K562 (cell line): ENCODE data around the gene NAXE. TPM values are rescaled to one million over a fixed set of nuclear protein-coding genes. Genes with fewer than 3 reads are reported as not detected.

Experiments
- ATAC-seq: fragments of 200-7000 bp; cut with Tn5 transposase; 3 replicates; pipeline ENCODE4 v1.9.1; 2020; ENCODE audit warnings: moderate library complexity
- BruUV-seq: library from RNA; stranded (reverse); fragments of 400-500 nt; replicated peaks from 2 replicates; lab custom pipeline; 2021; lab: Mats Ljungman, UMichigan
- CTCF ChIA-PET: fragments of 300-600 bp; formaldehyde crosslinking; extraction: SDS; loops from one replicate; lab custom pipeline; 2021; ENCODE audit warnings: low intra/inter-chr PET ratio; lab: Yijun Ruan, JAX
- POLR2A ChIA-PET: fragments of 300-600, 350-650 bp; sonication (Branson Sonifier 250); formaldehyde crosslinking; extraction: SDS; loops from one replicate; lab custom pipeline; 2021; ENCODE audit warnings: antibody characterized with exemption, inconsistent platforms; lab: Yijun Ruan, JAX
- DNase-seq, 4 experiments: peaks; one replicate each; pipeline versions ENCODE4 v3.0.0 to v3.0.0-alpha.2; 2011 to 2018; ENCODE audit warnings: low spot score in 3 of 4, mixed read lengths in 3 of 4; ENCODE audit errors: extremely low read depth in 1 of 4
- FAIRE-seq: peaks from 2 replicates; lab custom pipeline; 2011; peaks lifted over from hg19 to GRCh38; lab: Jason Lieb, UNC
- H2AFZ ChIP-seq: 2 replicates; pipeline ENCODE4 v1.6.0; 2011; ENCODE audit warnings: low read depth, low read length, control low read depth, inconsistent platforms
- H3K27ac ChIP-seq: fragments of 200-600 bp; 3 replicates; pipeline ENCODE4 v1.8.0; 2011; ENCODE audit warnings: low read depth, mild to moderate bottlenecking, control low read depth, inconsistent platforms, low read length, moderate library complexity, mixed read lengths; ENCODE audit errors: extremely low read depth
- H3K27me3 ChIP-seq, 2 experiments: fragments of 300-600 bp in 1 of 2; 2 replicates in 1 of 2; 3 replicates in 1 of 2; pipeline versions ENCODE4 v1.6.0 to v1.8.0; 2011; ENCODE audit warnings: inconsistent platforms in 2 of 2, low read length in 2 of 2, mild to moderate bottlenecking in 1 of 2, mixed read lengths in 1 of 2, moderate library complexity in 1 of 2; ENCODE audit not compliant: control insufficient read depth in 2 of 2, insufficient read depth in 2 of 2
- H3K36me3 ChIP-seq: fragments of 300-600 bp; 3 replicates; pipeline ENCODE4 v1.8.0; 2011; ENCODE audit warnings: mild to moderate bottlenecking, low read length, inconsistent platforms; ENCODE audit not compliant: control insufficient read depth, insufficient read depth
- H3K4me1 ChIP-seq, 2 experiments: fragments of 200-600 bp in 1 of 2; replicated peaks in 1 of 2; 2 replicates in 1 of 2; 3 replicates in 1 of 2; pipeline versions ENCODE4 v1.5.1 to v1.8.0; 2011; ENCODE audit warnings: inconsistent platforms in 2 of 2, low read length in 2 of 2, mild to moderate bottlenecking in 1 of 2, mixed read lengths in 1 of 2, moderate library complexity in 1 of 2; ENCODE audit not compliant: control insufficient read depth in 2 of 2, insufficient read depth in 2 of 2
- H3K4me2 ChIP-seq: 2 replicates; pipeline ENCODE4 v1.6.1; 2011; ENCODE audit warnings: low read length, control low read depth, inconsistent platforms, mixed read lengths; ENCODE audit not compliant: insufficient read depth
- H3K4me3 ChIP-seq: fragments of 200-600 bp; sonication (generic), shearing (Covaris generic); 2 replicates; pipeline ENCODE4 v1.5.1; 2016; ENCODE audit warnings: control low read depth, inconsistent platforms
- H3K79me2 ChIP-seq: fragments of 200-600 bp; 3 replicates; pipeline ENCODE4 v1.8.0; 2011; ENCODE audit warnings: low read length, inconsistent platforms; ENCODE audit not compliant: control insufficient read depth, insufficient read depth
- H3K9ac ChIP-seq, 2 experiments: 2 replicates each; pipeline versions ENCODE4 v1.6.0 to v1.6.1; 2011; ENCODE audit warnings: low read depth in 2 of 2, low read length in 2 of 2, control low read depth in 1 of 2, inconsistent platforms in 1 of 2, mild to moderate bottlenecking in 1 of 2, mixed read lengths in 1 of 2; ENCODE audit not compliant: insufficient read depth in 1 of 2
- H3K9me1 ChIP-seq: one replicate; pipeline ENCODE4 v1.6.0; 2011; ENCODE audit warnings: inconsistent platforms, mild to moderate bottlenecking, low read length, moderate library complexity; ENCODE audit not compliant: control insufficient read depth, insufficient read depth
- H3K9me3 ChIP-seq: replicated peaks from 2 replicates; pipeline ENCODE4 v1.5.1; 2011; ENCODE audit warnings: low read depth, low read length, inconsistent platforms; ENCODE audit not compliant: control insufficient read depth, insufficient read depth
- H4K20me1 ChIP-seq: replicated peaks from 2 replicates; pipeline ENCODE4 v1.6.1; 2011; ENCODE audit warnings: low read length, inconsistent platforms, mixed read lengths; ENCODE audit not compliant: control insufficient read depth, insufficient read depth
- C11orf30 ChIP-seq: fragments of 450-650 bp; IDR thresholded peaks from 2 replicates; pipeline ENCODE4 v1.6.1; 2016; ENCODE audit warnings: low read depth, mild to moderate bottlenecking
- KAT7 ChIP-seq: sonication (generic); formaldehyde crosslinking; IDR thresholded peaks from 2 replicates; pipeline ENCODE4 v1.8.0; 2022; ENCODE audit warnings: missing genetic modification reagents, mild to moderate bottlenecking, borderline replicate concordance
- MAFG ChIP-seq: fragments of 450-650 bp; conservative IDR thresholded peaks from 2 replicates; pipeline ENCODE4 v1.6.1; 2016; ENCODE audit warnings: missing genetic modification characterization, missing compliant biosample characterization
- MECOM ChIP-seq: fragments of 250-450 bp; sonication (Bioruptor Pico); IDR thresholded peaks from 2 replicates; pipeline ENCODE4 v1.8.0; 2022; ENCODE audit warnings: inconsistent platforms
- NCOA6 ChIP-seq: fragments of 450-650 bp; IDR thresholded peaks from 2 replicates; pipeline ENCODE4 v1.6.1; 2017; ENCODE audit warnings: mild to moderate bottlenecking
- PCBP1 ChIP-seq: fragments of 200-400 bp; formaldehyde crosslinking; IDR thresholded peaks from 2 replicates; pipeline ENCODE4 v1.6.1; 2018; ENCODE audit warnings: mild to moderate bottlenecking, low read depth, low read length; ENCODE audit not compliant: poor library complexity, severe bottlenecking
- POLR2AphosphoS5 ChIP-seq: IDR thresholded peaks from 2 replicates; pipeline ENCODE4 v1.6.1; 2011; ENCODE audit warnings: mild to moderate bottlenecking, low read depth, low read length, moderate library complexity; ENCODE audit not compliant: control insufficient read depth, insufficient read depth
- SMARCA4 ChIP-seq: fragments of 450-650 bp; IDR thresholded peaks from 2 replicates; pipeline ENCODE4 v1.6.1; 2016
- TSC22D4 ChIP-seq: fragments of 450-650 bp; IDR thresholded peaks from 2 replicates; pipeline ENCODE4 v1.6.1; 2016; ENCODE audit warnings: missing genetic modification characterization, missing biosample characterization, control low read depth
- U2AF1 ChIP-seq: fragments of 200-400 bp; formaldehyde crosslinking; optimal IDR thresholded peaks from 2 replicates; pipeline ENCODE3; 2017; ENCODE audit warnings: mild to moderate bottlenecking, low read depth, low read length, moderate library complexity
- ZFP36 ChIP-seq: fragments of 150-350 bp; IDR thresholded peaks from 2 replicates; pipeline ENCODE4 v1.6.1; 2018; ENCODE audit warnings: low read length, low read depth; ENCODE audit not compliant: partially characterized antibody
- ZNF778 ChIP-seq: fragments of 450-650 bp; formaldehyde crosslinking; IDR thresholded peaks from 2 replicates; pipeline ENCODE4 v1.4.0; 2020; ENCODE audit warnings: mild to moderate bottlenecking, moderate library complexity
- WGBS: fragments of 100-300 bp; shearing (Covaris generic); methylation state at CpG from one replicate; pipeline ENCODE4 v1.1.6; 2016; ENCODE audit warnings: low coverage, mixed read lengths; ENCODE audit not compliant: insufficient coverage; ENCODE audit errors: missing lambda C conversion rate; 5-methylcytosine and 5-hydroxymethylcytosine counted together
- in situ Hi-C: fragments of 300-500 bp; cut with MboI; formaldehyde crosslinking; loops from 4 replicates; pipeline ENCODE4 v1.15.0; 2018; ENCODE audit warnings: inconsistent platforms, mixed read lengths
- intact Hi-C: fragments of 100-400 bp; cut with micrococcal nuclease; formaldehyde crosslinking; loops from 2 replicates; pipeline ENCODE4 v1.14.2; 2022
- polyA plus RNA-seq, 8 experiments: library from polyadenylated mRNA; depleted of rRNA in 4 of 8; stranded (reverse) in 5 of 8; unstranded in 3 of 8; fragments of >200 nt; fragmentation: Nextera tagmentation in 2 of 8; fragmentation: Illumina TruSeq in 1 of 8; extraction: Ambion mirVana in 2 of 8; extraction: Trizol in 1 of 8; gene quantifications; 2 replicates each; pipeline versions ENCODE4 v1.2.1 to v1.2.3, GENCODE V29; 2011 to 2014; ENCODE audit warnings: inconsistent platforms in 1 of 8, missing spikeins in 1 of 8
- total RNA-seq, 7 experiments: library from RNA; depleted of rRNA in 6 of 7; stranded (reverse); fragments of >200 nt in 6 of 7; fragmentation: Illumina TruSeq in 2 of 7; extraction: Trizol in 2 of 7; gene quantifications; 2 replicates each; pipeline versions ENCODE4 v1.2.1 to v1.2.3, GENCODE V29; 2011 to 2021; ENCODE audit warnings: low replicate concordance in 1 of 7
- TF ChIP-seq, protein P1 (sequence below): fragments of 450-650 bp; IDR thresholded peaks from 2 replicates; pipeline ENCODE4 v1.6.1; 2016
- TF ChIP-seq, protein P2 (sequence below): fragments of 250-450 bp; sonication (Bioruptor Pico); IDR thresholded peaks from 2 replicates; pipeline ENCODE4 v1.4.0; 2020; ENCODE audit warnings: borderline replicate concordance
- TF ChIP-seq, protein P3 (sequence below): fragments of 450-650 bp; formaldehyde crosslinking; IDR thresholded peaks from 2 replicates; pipeline ENCODE4 v1.4.0; 2022; ENCODE audit warnings: missing genetic modification characterization

The NAXE gene
- total and polyA plus RNA-seq, 9 of the 15 experiments (the other 6 are each of a cell fraction or from before 2014, with no cell fraction given), result 27.3 to 137 (median 90.0) TPM

DNA sequence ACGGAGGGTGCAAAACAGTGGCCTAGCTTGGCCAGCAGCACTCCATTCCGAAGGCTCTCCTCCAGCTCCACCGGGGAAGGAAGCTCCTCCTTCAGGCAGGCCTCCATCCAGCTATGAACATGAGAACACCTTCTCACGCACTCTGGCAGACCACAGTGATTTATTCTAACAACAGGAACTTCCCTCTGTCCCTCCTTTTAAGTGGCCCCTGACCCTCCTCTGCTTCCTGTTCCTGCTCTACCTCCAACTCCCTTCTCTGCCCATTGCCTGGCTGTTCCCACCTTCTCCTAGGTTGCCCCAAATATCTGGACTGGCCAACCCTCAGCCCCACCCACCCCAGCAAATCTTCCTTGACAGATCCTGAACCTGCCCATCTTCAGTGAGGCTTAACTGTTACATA, 25.1 kb upstream of the NAXE start (continued):
- TF ChIP-seq, protein P1, sequence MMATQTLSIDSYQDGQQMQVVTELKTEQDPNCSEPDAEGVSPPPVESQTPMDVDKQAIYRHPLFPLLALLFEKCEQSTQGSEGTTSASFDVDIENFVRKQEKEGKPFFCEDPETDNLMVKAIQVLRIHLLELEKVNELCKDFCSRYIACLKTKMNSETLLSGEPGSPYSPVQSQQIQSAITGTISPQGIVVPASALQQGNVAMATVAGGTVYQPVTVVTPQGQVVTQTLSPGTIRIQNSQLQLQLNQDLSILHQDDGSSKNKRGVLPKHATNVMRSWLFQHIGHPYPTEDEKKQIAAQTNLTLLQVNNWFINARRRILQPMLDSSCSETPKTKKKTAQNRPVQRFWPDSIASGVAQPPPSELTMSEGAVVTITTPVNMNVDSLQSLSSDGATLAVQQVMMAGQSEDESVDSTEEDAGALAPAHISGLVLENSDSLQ, result peak; percentile 20; the same call in 1 of the 2 replicates
- TF ChIP-seq ZFP36, result peak; percentile 35

DNA sequence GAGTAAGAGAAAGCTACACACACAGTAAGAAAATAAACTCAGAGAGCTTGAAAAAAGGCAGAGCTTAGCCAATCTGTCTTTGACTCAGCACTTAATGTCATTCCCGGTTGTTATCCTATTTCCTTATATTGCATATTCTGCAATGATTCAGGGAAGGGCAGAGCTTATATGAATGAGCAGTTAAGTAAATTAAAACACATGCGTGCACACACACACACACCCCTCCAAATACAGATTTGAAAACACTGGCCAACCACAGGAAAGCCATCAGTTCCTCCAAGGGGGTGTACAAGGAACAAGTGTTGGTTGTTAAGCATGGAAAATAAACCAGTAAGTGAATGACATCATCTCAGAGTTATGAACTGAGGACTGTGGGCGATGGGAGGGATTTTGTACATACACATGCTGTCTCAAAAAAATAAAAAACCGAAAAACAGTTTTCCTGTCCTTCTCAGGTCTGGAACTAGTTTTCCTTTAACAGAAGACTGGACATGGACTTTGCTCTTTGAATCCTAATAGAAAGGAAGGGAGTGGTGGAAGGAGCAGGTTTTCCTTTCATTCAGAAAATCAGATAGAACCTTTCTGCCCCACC, 20.2 kb upstream of the NAXE start:
- Histone ChIP-seq H3K4me3 (peak overlapping the region; percentile 84), H3K9me1 (peaks cover 8% of the 10 kb centered on the region), H3K9ac (peak overlapping the region; percentile 74 to 97; a peak in 3 of 4 replicates), H4K20me1 (no peaks in the 10 kb centered on the region), H3K4me1 (peaks cover 11 to 19% of the 10 kb centered on the region in 2 experiments), H3K36me3 (peaks cover 6% of the 10 kb centered on the region; the same call in 2 of the 3 replicates), H3K27ac (peak overlapping the region; percentile 43), H2AFZ (peak overlapping the region; percentile 93), H3K27me3 (no peaks in the 10 kb centered on the region), H3K4me2 (peak overlapping the region; percentile 89), H3K79me2 (peaks cover 22% of the 10 kb centered on the region; the same call in 2 of the 3 replicates), H3K9me3 (no peaks in the 10 kb centered on the region)
- 17% methylated on average over 4 of the region's 4 CpGs for WGBS
- BruUV-seq, result no TSS peak
- CTCF ChIA-PET, result no interaction called here
- intact Hi-C loops (no loop called here), in situ Hi-C loops (no loop called here)
- FAIRE-seq, result peak; percentile 64
- peak; percentile 51 for ATAC-seq
- peak in 1 of 4 experiments; percentile 40 for DNase-seq
- POLR2A ChIA-PET, result interaction anchor here (0.8 to 1.6 kb wide), 5 partner anchors 10 to 71 kb away, joined by 3 to 7 read pairs (median 3); partner anchors contain the start of gene MEF2D
- TF ChIP-seq TSC22D4 (tag), result no peak
- TF ChIP-seq POLR2AphosphoS5, result no peak
- no peak for TF ChIP-seq MECOM (CRISPR knock-in tag)
- no peak for TF ChIP-seq U2AF1
- 0 out of 2 replicates have a peak, but pooled peaks have one; percentile 31 for TF ChIP-seq SMARCA4
- TF ChIP-seq ZNF778 (CRISPR knock-in tag), result no peak
- TF ChIP-seq, protein P2, sequence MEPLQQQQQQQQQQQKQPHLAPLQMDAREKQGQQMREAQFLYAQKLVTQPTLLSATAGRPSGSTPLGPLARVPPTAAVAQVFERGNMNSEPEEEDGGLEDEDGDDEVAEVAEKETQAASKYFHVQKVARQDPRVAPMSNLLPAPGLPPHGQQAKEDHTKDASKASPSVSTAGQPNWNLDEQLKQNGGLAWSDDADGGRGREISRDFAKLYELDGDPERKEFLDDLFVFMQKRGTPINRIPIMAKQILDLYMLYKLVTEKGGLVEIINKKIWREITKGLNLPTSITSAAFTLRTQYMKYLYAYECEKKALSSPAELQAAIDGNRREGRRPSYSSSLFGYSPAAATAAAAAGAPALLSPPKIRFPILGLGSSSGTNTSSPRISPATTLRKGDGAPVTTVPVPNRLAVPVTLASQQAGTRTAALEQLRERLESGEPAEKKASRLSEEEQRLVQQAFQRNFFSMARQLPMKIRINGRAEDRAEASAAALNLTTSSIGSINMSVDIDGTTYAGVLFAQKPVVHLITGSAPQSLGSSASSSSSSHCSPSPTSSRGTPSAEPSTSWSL (CRISPR knock-in tag), result no peak
- no peak for TF ChIP-seq KAT7 (CRISPR knock-in tag)
- TF ChIP-seq, protein P3, sequence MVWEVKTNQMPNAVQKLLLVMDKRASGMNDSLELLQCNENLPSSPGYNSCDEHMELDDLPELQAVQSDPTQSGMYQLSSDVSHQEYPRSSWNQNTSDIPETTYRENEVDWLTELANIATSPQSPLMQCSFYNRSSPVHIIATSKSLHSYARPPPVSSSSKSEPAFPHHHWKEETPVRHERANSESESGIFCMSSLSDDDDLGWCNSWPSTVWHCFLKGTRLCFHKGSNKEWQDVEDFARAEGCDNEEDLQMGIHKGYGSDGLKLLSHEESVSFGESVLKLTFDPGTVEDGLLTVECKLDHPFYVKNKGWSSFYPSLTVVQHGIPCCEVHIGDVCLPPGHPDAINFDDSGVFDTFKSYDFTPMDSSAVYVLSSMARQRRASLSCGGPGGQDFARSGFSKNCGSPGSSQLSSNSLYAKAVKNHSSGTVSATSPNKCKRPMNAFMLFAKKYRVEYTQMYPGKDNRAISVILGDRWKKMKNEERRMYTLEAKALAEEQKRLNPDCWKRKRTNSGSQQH, result no peak
- TF ChIP-seq MAFG (tag), result no peak
- TF ChIP-seq NCOA6, result no peak
- no peak for TF ChIP-seq PCBP1
- TF ChIP-seq C11orf30, result peak; percentile 57; the same call in 1 of the 2 replicates
